SK-N-SH treated with all-trans-retinoic acid at 6 μM for 48 hours (cell line): Measurements from ENCODE around the gene INTS3.

ENCODE experiments used
- ARNTL ChIP-seq: fragments of 450-650 bp; formaldehyde crosslinking; IDR thresholded peaks from 2 replicates; pipeline ENCODE4 v1.5.0; 2020; ENCODE audit warnings: low read depth, mild to moderate bottlenecking, moderate library complexity, borderline replicate concordance
- CSDC2 ChIP-seq: fragments of 250-450 bp; sonication (Bioruptor Pico); IDR thresholded peaks from 2 replicates; pipeline ENCODE4 v1.5.0; 2020; ENCODE audit warnings: mild to moderate bottlenecking, moderate library complexity
- PATZ1 ChIP-seq: fragments of 250-450 bp; sonication (Bioruptor Pico); IDR thresholded peaks from 2 replicates; pipeline ENCODE4 v1.8.0; 2020; ENCODE audit warnings: mild to moderate bottlenecking, moderate library complexity, borderline replicate concordance
- ZFP3 ChIP-seq: fragments of 250-450 bp; sonication (Bioruptor Pico); IDR thresholded peaks from 2 replicates; pipeline ENCODE4 v1.5.0; 2020; ENCODE audit warnings: mild to moderate bottlenecking, moderate library complexity
- ZFP30 ChIP-seq: fragments of 450-650 bp; formaldehyde crosslinking; IDR thresholded peaks from 2 replicates; pipeline ENCODE4 v1.5.0; 2022; ENCODE audit warnings: mild to moderate bottlenecking, moderate library complexity
- ZNF565 ChIP-seq: fragments of 450-650 bp; formaldehyde crosslinking; conservative IDR thresholded peaks from 2 replicates; pipeline ENCODE4 v1.5.0; 2020; ENCODE audit warnings: low read depth, mild to moderate bottlenecking, moderate library complexity
- ZNF70 ChIP-seq: fragments of 450-650 bp; formaldehyde crosslinking; IDR thresholded peaks from 2 replicates; pipeline ENCODE4 v1.5.0; 2020; ENCODE audit warnings: mild to moderate bottlenecking, moderate library complexity
- ZNF8 ChIP-seq: fragments of 450-650 bp; formaldehyde crosslinking; IDR thresholded peaks from 2 replicates; pipeline ENCODE4 v1.5.0; 2020; ENCODE audit warnings: mild to moderate bottlenecking, moderate library complexity
- TF ChIP-seq, protein P1 (sequence below): fragments of 250-450 bp; sonication (Bioruptor Pico); IDR thresholded peaks from 2 replicates; pipeline ENCODE4 v1.5.1; 2020; ENCODE audit warnings: low read depth, mild to moderate bottlenecking, moderate library complexity

GRCh38 chr1:153678519-153679336, 49.1 kb upstream of the INTS3 start, which contains the start of gene NPR1:
- TF ChIP-seq ZFP30 (no peak), CSDC2 (CRISPR knock-in tag) (no peak), ARNTL (no peak), ZNF70 (CRISPR knock-in tag) (no peak), PATZ1 (CRISPR knock-in tag) (no peak), ZNF8 (no peak), ZFP3 (CRISPR knock-in tag) (no peak), ZNF565 (CRISPR knock-in tag) (no peak)
- TF ChIP-seq, protein P1, sequence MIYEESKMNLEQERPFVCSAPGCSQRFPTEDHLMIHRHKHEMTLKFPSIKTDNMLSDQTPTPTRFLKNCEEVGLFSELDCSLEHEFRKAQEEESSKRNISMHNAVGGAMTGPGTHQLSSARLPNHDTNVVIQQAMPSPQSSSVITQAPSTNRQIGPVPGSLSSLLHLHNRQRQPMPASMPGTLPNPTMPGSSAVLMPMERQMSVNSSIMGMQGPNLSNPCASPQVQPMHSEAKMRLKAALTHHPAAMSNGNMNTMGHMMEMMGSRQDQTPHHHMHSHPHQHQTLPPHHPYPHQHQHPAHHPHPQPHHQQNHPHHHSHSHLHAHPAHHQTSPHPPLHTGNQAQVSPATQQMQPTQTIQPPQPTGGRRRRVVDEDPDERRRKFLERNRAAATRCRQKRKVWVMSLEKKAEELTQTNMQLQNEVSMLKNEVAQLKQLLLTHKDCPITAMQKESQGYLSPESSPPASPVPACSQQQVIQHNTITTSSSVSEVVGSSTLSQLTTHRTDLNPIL (CRISPR knock-in tag): no peak
